HepG2 (cell line): ENCODE data around the gene CAMK2D. TPM values are rescaled to one million over a fixed set of nuclear protein-coding genes. Genes with fewer than 3 reads are reported as not detected.
A peak's percentile ranks its signal among the peaks of the same experiment; 100 is the strongest.

Source experiments
- ARNTL ChIP-seq: sonication (generic); formaldehyde crosslinking; IDR thresholded peaks from 2 replicates; pipeline ENCODE4 v1.4.0; 2020; ENCODE audit warnings: mild to moderate bottlenecking, missing genetic modification reagents
- KAT7 ChIP-seq: IDR thresholded peaks from 2 replicates; pipeline ENCODE4 v1.6.1; 2018; ENCODE audit warnings: borderline replicate concordance, missing compliant biosample characterization
- MXD3 ChIP-seq: IDR thresholded peaks from 2 replicates; pipeline ENCODE4 v1.6.1; 2016; ENCODE audit warnings: mild to moderate bottlenecking, missing biosample characterization, missing genetic modification reagents
- PTBP1 ChIP-seq: fragments of 200-400 bp; formaldehyde crosslinking; IDR thresholded peaks from 2 replicates; pipeline ENCODE4 v1.6.1; 2018; ENCODE audit warnings: low read length, low read depth; ENCODE audit not compliant: poor library complexity, severe bottlenecking
- SIN3B ChIP-seq: fragments of 150-350 bp; IDR thresholded peaks from 2 replicates; pipeline ENCODE4 v1.6.1; 2014; ENCODE audit warnings: low read length
- TBP ChIP-seq: sonication (generic); formaldehyde crosslinking; IDR thresholded peaks from 2 replicates; pipeline ENCODE4 v1.5.0; 2020; ENCODE audit warnings: missing genetic modification reagents
- THYN1 ChIP-seq: sonication (generic); formaldehyde crosslinking; IDR thresholded peaks from 2 replicates; pipeline ENCODE4 v1.8.1; 2023; ENCODE audit warnings: low read depth, mild to moderate bottlenecking, moderate library complexity, missing genetic modification reagents, borderline replicate concordance
- TRIM22 ChIP-seq: fragments of 450-650 bp; IDR thresholded peaks from 2 replicates; pipeline ENCODE4 v1.6.1; 2017
- YEATS2 ChIP-seq: sonication (generic); formaldehyde crosslinking; IDR thresholded peaks from 2 replicates; pipeline ENCODE4 v1.4.0; 2020; ENCODE audit warnings: missing genetic modification reagents, borderline replicate concordance
- ZFP41 ChIP-seq: sonication (generic); formaldehyde crosslinking; IDR thresholded peaks from 2 replicates; pipeline ENCODE4 v1.4.0; 2020; ENCODE audit warnings: mild to moderate bottlenecking, missing genetic modification reagents, borderline replicate concordance
- ZNF20 ChIP-seq: sonication (generic); formaldehyde crosslinking; IDR thresholded peaks from 2 replicates; pipeline ENCODE4 v1.4.0; 2020; ENCODE audit warnings: mild to moderate bottlenecking, moderate library complexity, missing genetic modification reagents
- ZNF34 ChIP-seq: sonication (generic); formaldehyde crosslinking; IDR thresholded peaks from 2 replicates; pipeline ENCODE4 v1.4.0; 2020; ENCODE audit warnings: mild to moderate bottlenecking, missing genetic modification reagents, borderline replicate concordance
- ZNF367 ChIP-seq: sonication (generic); formaldehyde crosslinking; IDR thresholded peaks from 2 replicates; pipeline ENCODE4 v1.4.0; 2020; ENCODE audit warnings: missing genetic modification reagents, borderline replicate concordance
- ZNF407 ChIP-seq: sonication (generic); formaldehyde crosslinking; IDR thresholded peaks from one replicate; pipeline ENCODE4 v1.5.1; 2020; ENCODE audit warnings: mild to moderate bottlenecking, missing genetic modification reagents; ENCODE audit errors: not compliant biosample characterization
- ZNF549 ChIP-seq: sonication (generic); formaldehyde crosslinking; IDR thresholded peaks from 2 replicates; pipeline ENCODE4 v1.5.0; 2020; ENCODE audit warnings: missing genetic modification reagents
- ZNF7 ChIP-seq: IDR thresholded peaks from 2 replicates; pipeline ENCODE4 v1.6.1; 2016; ENCODE audit warnings: missing biosample characterization, missing genetic modification reagents
- ZNF768 ChIP-seq: sonication (generic); formaldehyde crosslinking; IDR thresholded peaks from 2 replicates; pipeline ENCODE4 v1.4.0; 2020; ENCODE audit warnings: missing genetic modification reagents
- ZSCAN5A ChIP-seq: sonication (generic); formaldehyde crosslinking; IDR thresholded peaks from 2 replicates; pipeline ENCODE4 v1.8.0; 2022; ENCODE audit warnings: mild to moderate bottlenecking, missing genetic modification reagents, borderline replicate concordance
- polyA plus RNA-seq, 8 experiments: library from polyadenylated mRNA; depleted of rRNA in 3 of 8; stranded (reverse) in 7 of 8; unstranded in 1 of 8; fragments of >200 nt; fragmentation: Illumina TruSeq in 4 of 8; extraction: Trizol in 4 of 8; gene quantifications; 2 replicates each; pipeline versions ENCODE4 v1.2.1 to v1.2.3, GENCODE V29; 2011 to 2016; ENCODE audit warnings: low read depth in 4 of 8, missing spikeins in 1 of 8, mixed read lengths in 1 of 8; ENCODE audit not compliant: insufficient read depth in 1 of 8
- total RNA-seq, 5 experiments: library from RNA; depleted of rRNA; stranded (reverse); fragments of >200 nt; fragmentation: Illumina TruSeq; extraction: Trizol; gene quantifications; 2 replicates each; pipeline ENCODE4 v1.2.3, GENCODE V29; 2016; ENCODE audit warnings: low read depth in 1 of 5

Gene CAMK2D
- total and polyA plus RNA-seq, 2 of the 13 experiments (the other 11 are each of a cell fraction or from before 2014, with no cell fraction given) = 18.0 to 65.4 TPM

GRCh38 chr4:113547487-113548042 lies 214.0 kb downstream of the CAMK2D start (continued):
- no peak for TF ChIP-seq PTBP1
- TF ChIP-seq ZNF34 (CRISPR knock-in tag) = no peak
- no peak for TF ChIP-seq TBP
- no peak for TF ChIP-seq ZNF20 (CRISPR knock-in tag)
- no peak for TF ChIP-seq SIN3B
- TF ChIP-seq TRIM22 = no peak
- TF ChIP-seq ZNF768 (CRISPR knock-in tag) = no peak
- TF ChIP-seq ZFP41 (CRISPR knock-in tag) = no peak
- no peak for TF ChIP-seq ZNF7 (CRISPR knock-in tag)
- TF ChIP-seq ZSCAN5A (CRISPR knock-in tag) = no peak; the same call in 1 of the 2 replicates
- no peak for TF ChIP-seq THYN1 (CRISPR knock-in tag)
- no peak for TF ChIP-seq ZNF407
- no peak for TF ChIP-seq ZNF367
- 0 out of 2 replicates have a peak, but pooled peaks have one; percentile 41 for TF ChIP-seq KAT7 (CRISPR knock-in tag)
- TF ChIP-seq ARNTL = no peak
- no peak for TF ChIP-seq MXD3 (CRISPR knock-in tag)
- TF ChIP-seq ZNF549 (CRISPR knock-in tag) = no peak
- peak; percentile 54; the same call in 1 of the 2 replicates for TF ChIP-seq YEATS2 (CRISPR knock-in tag)
